ENCODE results near the gene PLCB3.

The PLCB3 gene

GRCh38 chr11:64220798-64221197, 30.5 kb upstream of the PLCB3 start:
- in situ Hi-C loops (cut with MboI; ENCODE audit: low sequenced_read_pairs) = no loop called here

DNA sequence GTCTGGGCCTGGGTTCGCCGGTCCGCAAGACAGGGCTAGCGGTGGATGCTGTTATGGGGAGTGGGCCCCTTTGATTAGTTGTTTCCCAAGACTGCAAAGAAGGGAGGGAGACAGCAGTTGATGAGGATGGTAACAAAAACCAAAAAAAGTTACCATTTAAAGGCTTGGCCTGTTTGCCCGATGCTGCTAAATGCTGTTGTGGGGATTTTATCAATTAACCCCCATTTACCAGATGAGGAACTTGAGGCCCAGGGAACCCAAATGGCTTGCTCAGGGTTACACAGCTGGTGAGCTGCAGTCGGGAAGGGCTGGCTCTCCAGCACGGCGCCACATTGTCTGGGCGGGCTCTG, 28.7 kb upstream of the PLCB3 start:
- in situ Hi-C loops (cut with MboI; ENCODE audit: low sequenced_read_pairs) = no loop called here

DNA sequence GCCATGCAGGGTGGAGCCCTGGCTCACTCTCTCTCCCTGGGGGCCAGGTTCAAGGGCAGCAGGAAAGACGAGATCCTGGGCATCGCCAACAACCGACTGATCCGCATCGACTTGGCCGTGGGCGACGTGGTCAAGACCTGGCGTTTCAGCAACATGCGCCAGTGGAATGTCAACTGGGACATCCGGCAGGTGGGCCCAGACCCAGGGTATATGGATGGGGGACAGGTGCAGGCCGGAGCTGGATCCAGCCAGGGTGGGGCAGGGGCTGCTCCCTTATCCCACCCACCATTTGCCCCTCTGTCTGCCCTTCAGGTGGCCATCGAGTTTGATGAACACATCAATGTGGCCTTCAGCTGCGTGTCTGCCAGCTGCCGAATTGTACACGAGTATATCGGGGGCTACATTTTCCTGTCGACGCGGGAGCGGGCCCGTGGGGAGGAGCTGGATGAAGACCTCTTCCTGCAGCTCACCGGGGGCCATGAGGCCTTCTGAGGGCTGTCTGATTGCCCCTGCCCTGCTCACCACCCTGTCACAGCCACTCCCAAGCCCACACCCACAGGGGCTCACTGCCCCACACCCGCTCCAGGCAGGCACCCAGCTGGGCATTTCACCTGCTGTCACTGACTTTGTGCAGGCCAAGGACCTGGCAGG, 28.2 kb upstream of the PLCB3 start:
- in situ Hi-C loops (cut with MboI; ENCODE audit: low sequenced_read_pairs) = no loop called here

GRCh38 chr11:64224151-64224890, 27.0 kb upstream of the PLCB3 start:
- in situ Hi-C loops (cut with MboI; ENCODE audit: low sequenced_read_pairs) = no loop called here

GRCh38 chr11:64224891-64225607, 26.3 kb upstream of the PLCB3 start:
- in situ Hi-C loops (cut with MboI; ENCODE audit: low sequenced_read_pairs) = loop anchor here (25.0 kb wide), 1 partner anchor 112 kb away; the partner anchor contains the start of gene CCDC88B

- in situ Hi-C loops (cut with MboI; ENCODE audit: low sequenced_read_pairs) = loop anchor here (25.0 kb wide), 1 partner anchor 111 kb away; the partner anchor contains the start of gene CCDC88B
Measured at GRCh38 chr11:64225608-64226506, 25.5 kb upstream of the PLCB3 start, which contains the start of the genes NUDT22 and TRPT1. TSS of gene NUDT22 (plus strand) at chr11:64226274. CDS start at chr11:64226653, 379 bp downstream. TSS of gene TRPT1 (minus strand) at chr11:64226186. CDS start at chr11:64225860, 326 bp downstream.

- in situ Hi-C loops (cut with MboI; ENCODE audit: low sequenced_read_pairs) = loop anchor here (25.0 kb wide), 1 partner anchor 111 kb away; the partner anchor contains the start of gene CCDC88B
Measured at GRCh38 chr11:64226507-64227051, 24.8 kb upstream of the PLCB3 start.

DNA sequence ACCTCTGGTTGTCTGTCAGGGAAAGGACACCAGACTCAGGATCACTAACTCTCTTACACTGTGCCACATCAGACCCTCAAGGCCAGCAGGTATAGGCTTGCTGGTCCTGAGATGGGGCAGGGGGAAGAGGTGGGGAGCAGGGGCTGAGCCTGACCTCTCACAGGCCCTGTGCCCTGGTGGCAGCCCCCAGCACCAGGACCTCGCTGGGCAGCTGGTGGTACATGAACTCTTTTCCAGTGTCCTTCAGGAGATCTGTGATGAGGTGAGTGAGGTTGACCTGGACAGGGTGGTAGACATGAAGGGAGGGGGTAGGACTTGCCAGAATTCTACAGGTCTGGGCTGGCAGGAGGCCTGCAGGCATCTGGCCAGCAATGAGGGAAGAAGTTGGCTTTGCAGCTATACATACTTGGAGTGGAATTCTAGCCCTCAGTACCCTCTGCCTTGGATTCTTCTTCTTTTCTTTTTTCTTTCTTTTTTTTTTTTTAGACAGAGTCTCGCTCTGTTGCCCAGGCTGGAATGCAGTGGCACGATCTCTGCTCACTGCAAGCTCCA, 23.8 kb upstream of the PLCB3 start:
- in situ Hi-C loops (cut with MboI; ENCODE audit: low sequenced_read_pairs) = loop anchor here (25.0 kb wide), 1 partner anchor 110 kb away; the partner anchor contains the start of gene CCDC88B

GRCh38 chr11:64229090-64229743, 22.1 kb upstream of the PLCB3 start:
- in situ Hi-C loops (cut with MboI; ENCODE audit: low sequenced_read_pairs) = loop anchor here (25.0 kb wide), 1 partner anchor 108 kb away; the partner anchor contains the start of gene CCDC88B

DNA sequence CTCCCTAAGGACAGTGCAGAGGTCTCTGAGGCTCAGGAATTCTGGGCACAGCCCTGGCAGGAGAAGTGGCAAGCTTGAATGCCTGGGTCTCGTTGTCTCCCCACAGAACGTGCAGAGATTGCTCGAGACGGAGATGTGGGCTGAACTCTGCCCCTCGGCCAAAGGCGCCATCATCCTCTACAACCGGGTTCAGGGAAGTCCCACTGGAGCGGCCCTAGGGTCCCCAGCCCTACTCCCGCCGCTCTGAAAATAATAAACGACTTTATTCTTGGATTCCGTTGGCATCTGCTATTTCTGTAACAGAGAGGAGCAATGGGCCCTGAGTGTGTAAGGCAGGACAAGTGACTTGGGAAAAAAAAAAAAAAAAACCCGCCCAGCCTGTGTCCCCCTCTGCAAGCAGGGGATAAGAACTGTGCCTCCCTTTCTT, 21.6 kb upstream of the PLCB3 start:
- in situ Hi-C loops (cut with MboI; ENCODE audit: low sequenced_read_pairs) = loop anchor here (25.0 kb wide), 1 partner anchor 108 kb away; the partner anchor contains the start of gene CCDC88B

- in situ Hi-C loops (cut with MboI; ENCODE audit: low sequenced_read_pairs) = loop anchor here (25.0 kb wide), 1 partner anchor 107 kb away; the partner anchor contains the start of gene CCDC88B
Measured at GRCh38 chr11:64230171-64230984, 21.0 kb upstream of the PLCB3 start, which contains the start of gene DNAJC4. TSS of gene DNAJC4 (plus strand) at chr11:64230548. CDS start at chr11:64230855, 307 bp downstream.

DNA sequence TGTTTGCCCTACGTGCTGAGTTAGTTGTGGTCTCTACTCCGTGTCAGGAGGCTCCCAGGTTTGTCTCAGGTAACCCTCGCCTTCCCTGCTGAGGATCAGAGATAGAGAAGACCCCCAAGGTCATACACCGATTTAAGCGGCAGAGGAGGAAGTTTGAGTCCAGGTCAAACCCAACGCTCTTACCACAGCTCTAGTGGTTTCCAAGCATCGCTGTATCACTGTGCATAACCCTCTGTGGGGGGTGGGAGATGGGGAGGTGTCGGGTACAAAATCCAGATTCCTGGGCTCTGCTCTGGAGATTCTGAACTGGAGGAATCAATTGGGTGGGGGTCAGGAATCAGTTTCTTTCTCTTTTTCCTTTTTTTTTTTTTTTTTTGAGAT, 20.4 kb upstream of the PLCB3 start:
- in situ Hi-C loops (cut with MboI; ENCODE audit: low sequenced_read_pairs) = loop anchor here (25.0 kb wide), 1 partner anchor 106 kb away; the partner anchor contains the start of gene CCDC88B

GRCh38 chr11:64231546-64231945, 19.8 kb upstream of the PLCB3 start:
- in situ Hi-C loops (cut with MboI; ENCODE audit: low sequenced_read_pairs) = loop anchor here (25.0 kb wide), 1 partner anchor 106 kb away; the partner anchor contains the start of gene CCDC88B

GRCh38 chr11:64232182-64232966, 19.0 kb upstream of the PLCB3 start:
- in situ Hi-C loops (cut with MboI; ENCODE audit: low sequenced_read_pairs) = loop anchor here (25.0 kb wide), 1 partner anchor 105 kb away; the partner anchor contains the start of gene CCDC88B

DNA sequence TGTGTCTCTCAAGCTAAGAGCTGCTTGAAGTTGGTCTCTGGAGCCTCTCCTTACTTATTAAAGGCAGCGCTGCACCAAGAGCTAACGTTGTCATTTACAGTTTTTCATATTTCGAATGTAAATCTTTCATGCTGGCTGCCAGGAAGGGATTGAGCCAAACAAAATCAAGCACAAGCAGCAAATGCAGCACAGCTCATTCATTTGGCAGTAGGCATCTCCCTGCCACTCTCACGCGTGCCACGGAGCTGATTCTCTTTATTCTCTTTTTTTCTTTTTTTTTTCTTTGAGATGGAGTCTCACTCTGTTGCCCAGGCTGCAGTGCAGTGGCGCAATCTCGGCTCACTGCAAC, 18.4 kb upstream of the PLCB3 start:
- in situ Hi-C loops (cut with MboI; ENCODE audit: low sequenced_read_pairs) = loop anchor here (25.0 kb wide), 1 partner anchor 104 kb away; the partner anchor contains the start of gene CCDC88B

GRCh38 chr11:64233913-64234586, 17.3 kb upstream of the PLCB3 start, which contains the start of gene VEGFB:
TSS of gene VEGFB (plus strand) at chr11:64234584. CDS start at chr11:64234834, 250 bp downstream.
- in situ Hi-C loops (cut with MboI; ENCODE audit: low sequenced_read_pairs) = loop anchor here (25.0 kb wide), 1 partner anchor 103 kb away; the partner anchor contains the start of gene CCDC88B

Data from HL-60/S4 treated with phorbol 12-myristate 13-acetate at 8.2 ng/mL for 4 days and 3 days (cell line).